ENCODE results near the gene GDNF.
"Not testable (repeated sequence)": the region's sequence is repeated elsewhere in the genome, so short reads cannot be mapped to it uniquely, and the experiment has no call there.

GDNF gene

GRCh38 chr5:37815913-37816312 lies 23.9 kb downstream of the GDNF start:
- DNase-seq (ENCODE audit: low read depth in 2 of 2): no peak

- no peak for DNase-seq (ENCODE audit: low read depth in 2 of 2)
Observed at GRCh38 chr5:37814699-37815098, 25.1 kb downstream of the GDNF start.

GRCh38 chr5:37812365-37812764 lies 27.5 kb downstream of the GDNF start:
- DNase-seq (ENCODE audit: low read depth in 2 of 2): no peak

GRCh38 chr5:37811866-37812265 lies 28.0 kb downstream of the GDNF start:
- DNase-seq (ENCODE audit: low read depth in 2 of 2): no peak

- no peak for DNase-seq (ENCODE audit: low read depth in 2 of 2)
Observed at GRCh38 chr5:37810311-37810710, 29.5 kb downstream of the GDNF start.

- DNase-seq (ENCODE audit: low read depth in 2 of 2): no peak
Observed at GRCh38 chr5:37808945-37809344, 30.9 kb downstream of the GDNF start.

GRCh38 chr5:37807621-37808301 lies 32.1 kb downstream of the GDNF start:
- DNase-seq (ENCODE audit: low read depth in 2 of 2): no peak

GRCh38 chr5:37807015-37807414 lies 32.8 kb downstream of the GDNF start:
- DNase-seq (ENCODE audit: low read depth in 2 of 2): no peak

GRCh38 chr5:37806476-37806875 lies 33.4 kb downstream of the GDNF start:
- no peak for DNase-seq (ENCODE audit: low read depth in 2 of 2)

GRCh38 chr5:37806016-37806415 lies 33.8 kb downstream of the GDNF start:
- DNase-seq (ENCODE audit: low read depth in 2 of 2): no peak

GRCh38 chr5:37804401-37804800 lies 35.4 kb downstream of the GDNF start:
- no peak for DNase-seq (ENCODE audit: low read depth in 2 of 2)

- no peak for DNase-seq (ENCODE audit: low read depth in 2 of 2)
Observed at GRCh38 chr5:37803487-37803886, 36.4 kb downstream of the GDNF start.

- no peak for DNase-seq (ENCODE audit: low read depth in 2 of 2)
Observed at GRCh38 chr5:37801521-37801920, 38.3 kb downstream of the GDNF start.

- DNase-seq (ENCODE audit: low read depth in 2 of 2): no peak
Observed at GRCh38 chr5:37799865-37800421, 39.9 kb downstream of the GDNF start.

- DNase-seq (ENCODE audit: low read depth in 2 of 2): not testable (repeated sequence)
Observed at GRCh38 chr5:37796435-37796834, 43.4 kb downstream of the GDNF start.

- DNase-seq (ENCODE audit: low read depth in 2 of 2): not testable (repeated sequence)
Observed at GRCh38 chr5:37795292-37795691, 44.5 kb downstream of the GDNF start.

GRCh38 chr5:37792975-37793631 lies 46.7 kb downstream of the GDNF start:
- no peak for DNase-seq (ENCODE audit: low read depth in 2 of 2)

- DNase-seq (ENCODE audit: low read depth in 2 of 2): no peak
Observed at GRCh38 chr5:37791321-37791720, 48.5 kb downstream of the GDNF start.

GRCh38 chr5:37789991-37790390 lies 49.9 kb downstream of the GDNF start:
- DNase-seq (ENCODE audit: low read depth in 2 of 2): no peak

GRCh38 chr5:37787742-37788141 lies 52.1 kb downstream of the GDNF start:
- DNase-seq (ENCODE audit: low read depth in 2 of 2): no peak

- DNase-seq (ENCODE audit: low read depth in 2 of 2): no peak
Observed at GRCh38 chr5:37786862-37787519, 52.9 kb downstream of the GDNF start.

GRCh38 chr5:37786416-37786815 lies 53.4 kb downstream of the GDNF start:
- DNase-seq (ENCODE audit: low read depth in 2 of 2): no peak

GRCh38 chr5:37781409-37781808 lies 58.4 kb downstream of the GDNF start:
- not testable (repeated sequence) for DNase-seq (ENCODE audit: low read depth in 2 of 2)

Data from activated CD4-positive, alpha-beta T cell treated with anti-CD3 and anti-CD28 coated beads for 24 hours (primary cell).